ENCODE measurements around the gene CNTN3. TPM values are rescaled to one million over a fixed set of nuclear protein-coding genes. Genes with fewer than 3 reads are reported as not detected.
A peak's percentile ranks its signal among the peaks of the same experiment; 100 is the strongest.

CNTN3 gene
- total and polyA plus RNA-seq, 4 experiments from 2014 or later: not detected

DNA sequence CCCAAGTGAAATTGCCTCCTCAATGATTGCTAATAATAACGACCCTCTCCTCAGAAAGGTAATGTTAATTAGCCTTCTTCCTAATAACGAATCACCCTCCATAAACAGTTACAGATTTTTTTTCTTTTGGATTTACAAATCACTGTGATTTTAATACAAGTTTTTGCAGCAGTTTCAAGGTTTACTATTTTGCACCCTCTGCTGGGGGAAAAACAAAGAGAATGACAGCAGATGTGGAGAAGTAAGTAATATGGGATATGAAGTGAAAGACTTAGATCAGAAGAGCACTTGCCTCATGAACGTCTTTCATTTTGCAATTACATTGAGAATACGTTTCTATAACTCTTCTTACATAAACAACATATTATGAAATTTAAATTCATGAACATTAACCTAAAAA, 16.1 kb upstream of the CNTN3 start:
- DNase-seq: no peak
- Mint-ChIP-seq H3K36me3 (no peaks in the 10 kb centered on the region), H3K4me1 (no peaks in the 10 kb centered on the region), H3K9me3 (peaks cover 0 to 11% (median 6%) of the 10 kb centered on the region in 8 donors), H3K4me3 (no peak overlapping the region), H3K27ac (no peak overlapping the region), H3K27me3 (no peaks in the 10 kb centered on the region)
- ChIA-PET CTCF (ENCODE audit: partially characterized antibody) (no interaction called here), POLR2A (ENCODE audit: partially characterized antibody) (no interaction called here)
- Histone ChIP-seq H3K36me3 (ENCODE audit: insufficient read depth, low read length) (no peaks in the 10 kb centered on the region), H3K27me3 (ENCODE audit: insufficient read depth, low read length) (no peaks in the 10 kb centered on the region), H3K4me3 (ENCODE audit: low read length in 2 of 2) (no peak overlapping the region), H3K4me1 (ENCODE audit: insufficient read depth, low read length) (no peaks in the 10 kb centered on the region), H3K27ac (ENCODE audit: low read depth, low read length) (no peak overlapping the region), H3K9me3 (ENCODE audit: control insufficient read depth in 1 of 2, low read length in 2 of 2) (no peaks in the 10 kb centered on the region)
- intact Hi-C loops (cut with micrococcal nuclease): no loop called here

- no peaks in the 10 kb centered on the region for H3K27me3 Mint-ChIP-seq
- H3K9me3 Mint-ChIP-seq: peaks cover 0 to 10% (median 4%) of the 10 kb centered on the region in 8 donors
- Histone ChIP-seq H3K4me3 (ENCODE audit: low read length in 2 of 2) (no peak overlapping the region), H3K27me3 (ENCODE audit: insufficient read depth, low read length) (no peaks in the 10 kb centered on the region), H3K36me3 (ENCODE audit: insufficient read depth, low read length) (no peaks in the 10 kb centered on the region), H3K4me1 (ENCODE audit: insufficient read depth, low read length) (no peaks in the 10 kb centered on the region), H3K9me3 (ENCODE audit: control insufficient read depth in 1 of 2, low read length in 2 of 2) (no peaks in the 10 kb centered on the region), H3K27ac (ENCODE audit: low read depth, low read length) (no peak overlapping the region)
- H3K27ac Mint-ChIP-seq: no peak overlapping the region
- POLR2A ChIA-PET (ENCODE audit: partially characterized antibody): no interaction called here
- no peak for DNase-seq
- no peaks in the 10 kb centered on the region for H3K4me1 Mint-ChIP-seq
- H3K36me3 Mint-ChIP-seq: no peaks in the 10 kb centered on the region
- CTCF ChIA-PET (ENCODE audit: partially characterized antibody): no interaction called here
- intact Hi-C loops (cut with micrococcal nuclease): no loop called here
- H3K4me3 Mint-ChIP-seq: no peak overlapping the region
These were observed 11.6 kb upstream of the CNTN3 start for GRCh38 chr3:74626011-74626410.

- Mint-ChIP-seq H3K36me3 (no peaks in the 10 kb centered on the region), H3K9me3 (peaks cover 0 to 15% (median 4%) of the 10 kb centered on the region in 8 donors), H3K27ac (no peak overlapping the region), H3K27me3 (no peaks in the 10 kb centered on the region), H3K4me3 (no peak overlapping the region), H3K4me1 (no peaks in the 10 kb centered on the region)
- ChIA-PET POLR2A (ENCODE audit: partially characterized antibody) (no interaction called here), CTCF (ENCODE audit: partially characterized antibody) (no interaction called here)
- H3K9me3 ChIP-seq (ENCODE audit: control insufficient read depth in 1 of 2, low read length in 2 of 2): no peaks in the 10 kb centered on the region
- H3K27ac ChIP-seq (ENCODE audit: low read depth, low read length): no peak overlapping the region
- no peak overlapping the region for H3K4me3 ChIP-seq (ENCODE audit: low read length in 2 of 2)
- H3K4me1 ChIP-seq (ENCODE audit: insufficient read depth, low read length): no peaks in the 10 kb centered on the region
- DNase-seq: no peak
- intact Hi-C loops (cut with micrococcal nuclease): no loop called here
- no peaks in the 10 kb centered on the region for H3K36me3 ChIP-seq (ENCODE audit: insufficient read depth, low read length)
- no peaks in the 10 kb centered on the region for H3K27me3 ChIP-seq (ENCODE audit: insufficient read depth, low read length)
These were observed 9.8 kb upstream of the CNTN3 start for GRCh38 chr3:74624301-74624700.

DNA sequence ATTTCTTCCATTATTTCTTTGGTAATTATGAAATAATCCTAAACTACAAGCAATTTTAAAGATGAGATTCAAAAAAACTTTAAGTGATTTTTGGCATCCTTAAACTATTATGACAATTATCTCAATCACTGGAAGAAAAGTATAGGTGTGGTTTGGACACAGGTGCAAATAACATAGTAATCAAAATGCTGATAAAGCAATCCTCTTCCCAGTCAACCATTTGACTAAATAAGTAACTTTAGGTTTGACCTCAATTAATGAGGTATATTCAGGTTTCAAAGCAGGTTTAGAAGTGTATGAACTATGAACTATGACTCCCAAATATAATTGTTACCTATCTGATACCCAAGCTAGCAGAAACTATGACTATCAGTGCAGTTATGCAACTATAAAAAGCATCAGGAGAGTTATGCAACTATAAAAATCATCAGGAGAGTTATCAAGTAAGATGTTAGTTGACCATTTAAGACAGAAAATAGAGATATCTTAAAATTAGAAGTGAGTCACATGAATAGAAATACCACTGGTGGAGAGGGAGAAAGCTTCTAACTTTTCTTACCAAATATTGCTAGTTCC, 8.9 kb upstream of the CNTN3 start:
- Mint-ChIP-seq H3K4me3 (no peak overlapping the region), H3K27ac (no peak overlapping the region), H3K27me3 (no peaks in the 10 kb centered on the region), H3K36me3 (no peaks in the 10 kb centered on the region), H3K4me1 (no peaks in the 10 kb centered on the region), H3K9me3 (peaks cover 0 to 15% (median 3%) of the 10 kb centered on the region in 8 donors)
- Histone ChIP-seq H3K4me1 (ENCODE audit: insufficient read depth, low read length) (no peaks in the 10 kb centered on the region), H3K27ac (ENCODE audit: low read depth, low read length) (no peak overlapping the region), H3K36me3 (ENCODE audit: insufficient read depth, low read length) (no peaks in the 10 kb centered on the region), H3K27me3 (ENCODE audit: insufficient read depth, low read length) (no peaks in the 10 kb centered on the region), H3K4me3 (ENCODE audit: low read length in 2 of 2) (no peak overlapping the region), H3K9me3 (ENCODE audit: control insufficient read depth in 1 of 2, low read length in 2 of 2) (no peaks in the 10 kb centered on the region)
- ChIA-PET CTCF (ENCODE audit: partially characterized antibody) (no interaction called here), POLR2A (ENCODE audit: partially characterized antibody) (no interaction called here)
- DNase-seq: no peak
- intact Hi-C loops (cut with micrococcal nuclease): no loop called here

DNA sequence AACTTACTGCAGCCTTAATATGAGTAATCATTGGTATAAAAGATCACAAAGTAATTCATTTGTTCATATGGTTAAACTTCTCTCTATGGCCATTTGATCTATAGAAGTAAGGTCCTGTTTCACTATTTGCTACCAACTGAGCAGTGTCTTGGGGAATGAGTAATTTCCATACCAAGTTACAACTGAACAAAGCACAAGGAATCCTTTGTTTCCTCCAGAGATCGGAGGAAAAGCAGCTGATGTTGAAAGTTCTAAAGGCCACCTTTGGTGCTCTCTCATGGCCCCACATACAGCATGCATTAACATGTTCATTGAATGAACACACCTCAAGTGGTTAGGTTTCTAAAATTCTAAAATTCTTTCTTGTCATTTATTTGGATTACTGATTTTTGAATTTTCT, 7.1 kb upstream of the CNTN3 start:
- H3K27me3 Mint-ChIP-seq: no peaks in the 10 kb centered on the region
- intact Hi-C loops (cut with micrococcal nuclease): no loop called here
- no peak overlapping the region for H3K4me3 Mint-ChIP-seq

DNA sequence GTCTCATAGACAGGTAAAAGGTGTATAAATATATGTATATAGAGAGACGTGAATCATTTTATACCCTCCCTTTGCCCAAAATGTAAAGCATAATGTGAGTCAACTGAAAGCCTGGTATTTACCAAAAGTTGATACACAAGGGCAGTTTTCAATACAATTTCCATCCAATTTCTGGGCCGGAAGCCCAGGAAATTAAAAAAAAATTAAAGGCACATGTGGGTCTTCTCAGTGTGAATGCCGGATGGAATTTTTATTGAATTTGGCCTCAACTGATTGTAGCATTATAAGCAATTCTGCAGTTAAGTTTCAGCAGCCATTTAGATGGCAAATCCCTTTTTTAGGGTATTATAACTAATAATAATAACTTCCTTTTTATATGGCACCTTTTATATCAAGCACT, 3.3 kb upstream of the CNTN3 start:
- Mint-ChIP-seq H3K4me1 (no peaks in the 10 kb centered on the region), H3K27ac (no peak overlapping the region), H3K4me3 (no peak overlapping the region), H3K36me3 (no peaks in the 10 kb centered on the region), H3K27me3 (peaks cover 2 to 9% of the 10 kb centered on the region in 2 donors), H3K9me3 (peaks cover 2 to 29% (median 13%) of the 10 kb centered on the region in 8 donors)
- CTCF ChIA-PET (ENCODE audit: partially characterized antibody): no interaction called here
- no peak for DNase-seq
- H3K36me3 ChIP-seq (ENCODE audit: insufficient read depth, low read length): no peaks in the 10 kb centered on the region
- no peak overlapping the region for H3K4me3 ChIP-seq (ENCODE audit: low read length in 2 of 2)
- no peaks in the 10 kb centered on the region for H3K9me3 ChIP-seq (ENCODE audit: control insufficient read depth in 1 of 2, low read length in 2 of 2)
- no peaks in the 10 kb centered on the region for H3K27me3 ChIP-seq (ENCODE audit: insufficient read depth, low read length)
- no peaks in the 10 kb centered on the region for H3K4me1 ChIP-seq (ENCODE audit: insufficient read depth, low read length)
- POLR2A ChIA-PET (ENCODE audit: partially characterized antibody): no interaction called here
- intact Hi-C loops (cut with micrococcal nuclease): no loop called here
- no peak overlapping the region for H3K27ac ChIP-seq (ENCODE audit: low read depth, low read length)

More for the DNA sequence above, 7.1 kb upstream of the CNTN3 start:
- ChIA-PET POLR2A (ENCODE audit: partially characterized antibody) (no interaction called here), CTCF (ENCODE audit: partially characterized antibody) (no interaction called here)
- H3K4me3 ChIP-seq (ENCODE audit: low read length in 2 of 2): no peak overlapping the region
- H3K9me3 ChIP-seq (ENCODE audit: control insufficient read depth in 1 of 2, low read length in 2 of 2): no peaks in the 10 kb centered on the region
- H3K27ac ChIP-seq (ENCODE audit: low read depth, low read length): no peak overlapping the region
- no peaks in the 10 kb centered on the region for H3K27me3 ChIP-seq (ENCODE audit: insufficient read depth, low read length)
- peaks cover 0 to 12% (median 4%) of the 10 kb centered on the region in 8 donors for H3K9me3 Mint-ChIP-seq
- no peak for DNase-seq
- no peak overlapping the region for H3K27ac Mint-ChIP-seq
- no peaks in the 10 kb centered on the region for H3K4me1 ChIP-seq (ENCODE audit: insufficient read depth, low read length)
- no peaks in the 10 kb centered on the region for H3K36me3 ChIP-seq (ENCODE audit: insufficient read depth, low read length)
- no peaks in the 10 kb centered on the region for H3K36me3 Mint-ChIP-seq
- H3K4me1 Mint-ChIP-seq: no peaks in the 10 kb centered on the region

GRCh38 chr3:74613521-74614106, 845 bp downstream of the CNTN3 start:
- peaks cover 2 to 9% of the 10 kb centered on the region in 2 donors for H3K27me3 Mint-ChIP-seq
- intact Hi-C loops (cut with micrococcal nuclease): no loop called here
- Histone ChIP-seq H3K36me3 (ENCODE audit: insufficient read depth, low read length) (no peaks in the 10 kb centered on the region), H3K4me1 (ENCODE audit: insufficient read depth, low read length) (no peaks in the 10 kb centered on the region), H3K27ac (ENCODE audit: low read depth, low read length) (no peak overlapping the region), H3K27me3 (ENCODE audit: insufficient read depth, low read length) (no peaks in the 10 kb centered on the region), H3K4me3 (ENCODE audit: low read length in 2 of 2) (no peak overlapping the region), H3K9me3 (ENCODE audit: control insufficient read depth in 1 of 2, low read length in 2 of 2) (no peaks in the 10 kb centered on the region)
- ChIA-PET CTCF (ENCODE audit: partially characterized antibody) (interaction anchor here (1.0 kb wide), 1 partner anchor 11 kb away, joined by 3 read pairs; no protein-coding TSS in a partner anchor), POLR2A (ENCODE audit: partially characterized antibody) (no interaction called here)
- H3K9me3 Mint-ChIP-seq: peaks cover 4 to 46% (median 14%) of the 10 kb centered on the region in 8 donors
- peak overlapping the region in 1 of 8 donors; percentile 59 for H3K4me3 Mint-ChIP-seq
- H3K36me3 Mint-ChIP-seq: no peaks in the 10 kb centered on the region
- no peak overlapping the region for H3K27ac Mint-ChIP-seq
- no peak for DNase-seq
- H3K4me1 Mint-ChIP-seq: no peaks in the 10 kb centered on the region
